ENCODE data around the gene SLC8B1. TPM values are rescaled to one million over a fixed set of nuclear protein-coding genes. Genes with fewer than 3 reads are reported as not detected.

Gene SLC8B1
- total RNA-seq, 1 donor from 2014 or later, result 39.3 TPM

DNA sequence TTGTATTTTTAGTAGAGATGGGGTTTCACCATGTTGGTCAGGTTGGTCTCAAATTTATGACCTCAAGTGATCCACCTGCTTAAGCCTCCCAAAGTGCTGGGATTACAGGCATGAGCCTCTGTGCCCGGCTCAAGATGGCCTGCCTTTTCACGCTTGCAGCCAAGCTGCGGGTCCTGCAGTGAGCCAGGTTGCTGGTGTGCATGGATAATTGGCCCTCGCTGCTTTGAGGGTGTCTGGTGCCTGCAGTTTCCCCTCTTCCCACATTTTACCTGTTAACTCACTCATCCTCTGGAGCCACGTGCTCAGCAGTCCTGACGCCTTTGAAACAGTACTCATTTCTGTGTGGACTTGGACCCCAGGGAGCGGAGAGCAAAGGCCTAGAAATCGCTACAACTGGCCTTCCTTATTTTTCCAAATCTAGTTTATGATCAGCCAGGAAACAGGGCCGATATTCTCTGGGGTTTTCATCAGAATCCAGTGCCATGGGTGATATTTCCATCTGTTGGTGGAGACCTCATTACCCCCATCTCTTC, 71.4 kb downstream of the SLC8B1 start:
- no peak for TF ChIP-seq CTCF (IDR thresholded peaks at IDR 0.05)
- H3K36me3 ChIP-seq, result peaks cover 41% of the 10 kb centered on the region
- no peak overlapping the region for H3K4me3 ChIP-seq
- H3K4me1 ChIP-seq, result peaks cover 42% of the 10 kb centered on the region
- intact Hi-C loops (cut with DNase I), result no loop called here
- H3K9me3 ChIP-seq, result no peaks in the 10 kb centered on the region
- ATAC-seq, result no peak
- H3K27me3 ChIP-seq (ENCODE audit: low read depth), result no peaks in the 10 kb centered on the region
- peak overlapping the region; percentile 1 for H3K27ac ChIP-seq
- no peak for DNase-seq

DNA sequence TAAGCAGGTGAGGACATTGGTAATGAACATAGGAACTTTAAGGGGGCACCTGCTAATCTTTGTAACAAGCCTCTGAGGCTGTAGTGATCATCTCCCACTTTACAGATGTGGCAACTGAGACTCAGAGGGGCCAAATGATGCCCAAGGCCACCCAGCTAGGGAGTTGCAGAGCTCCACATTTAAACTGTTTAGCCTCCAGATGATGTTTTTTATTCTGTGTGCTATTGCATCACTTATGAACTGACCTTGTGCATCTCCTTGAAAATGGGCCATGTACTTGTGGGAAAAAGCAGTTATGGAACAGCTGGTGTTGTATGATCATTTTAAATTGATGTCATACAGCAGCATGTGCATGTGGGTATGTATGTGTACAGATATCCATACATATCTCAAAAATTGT, 72.2 kb downstream of the SLC8B1 start:
- Histone ChIP-seq H3K36me3 (peaks cover 33% of the 10 kb centered on the region), H3K4me1 (peaks cover 45% of the 10 kb centered on the region), H3K4me3 (no peak overlapping the region), H3K27me3 (ENCODE audit: low read depth) (no peaks in the 10 kb centered on the region), H3K9me3 (no peaks in the 10 kb centered on the region), H3K27ac (no peak overlapping the region)
- intact Hi-C loops (cut with DNase I), result no loop called here
- DNase-seq (no peak), ATAC-seq (no peak)
- TF ChIP-seq CTCF (IDR thresholded peaks at IDR 0.05), result no peak

DNA sequence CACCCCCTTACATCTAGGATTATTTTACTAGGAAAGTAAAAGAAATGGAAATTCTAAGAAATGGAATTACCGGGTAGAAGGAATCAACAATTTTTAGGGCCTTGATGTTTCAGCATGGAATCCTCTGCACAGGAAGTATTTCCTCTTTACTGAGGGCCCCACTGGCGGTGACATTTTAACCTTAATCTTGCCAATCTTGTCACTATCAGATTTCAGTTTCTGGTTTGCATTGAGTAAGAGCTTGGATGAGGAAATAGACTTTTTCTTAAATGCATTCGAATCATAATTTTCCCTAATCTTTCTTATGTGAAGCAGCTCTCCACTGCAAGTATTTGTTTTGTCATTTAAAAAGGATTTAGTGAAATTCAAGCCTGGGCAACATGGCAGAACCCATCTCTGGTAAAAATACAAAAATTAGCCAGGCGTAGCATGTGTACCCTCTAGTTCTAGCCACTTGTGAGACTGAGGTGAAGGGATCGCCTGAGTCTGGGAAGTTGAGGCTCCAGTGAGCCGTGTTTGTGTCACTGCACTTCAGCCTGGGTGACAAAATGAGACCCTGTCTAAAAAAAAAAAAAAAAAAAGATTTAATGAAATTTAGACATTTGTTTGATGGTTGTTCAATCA, 73.0 kb downstream of the SLC8B1 start:
- H3K9me3 ChIP-seq, result no peaks in the 10 kb centered on the region
- H3K27me3 ChIP-seq (ENCODE audit: low read depth), result no peaks in the 10 kb centered on the region
- H3K4me1 ChIP-seq, result peaks cover 45% of the 10 kb centered on the region
- H3K36me3 ChIP-seq, result peaks cover 25% of the 10 kb centered on the region
- no peak for TF ChIP-seq CTCF (IDR thresholded peaks at IDR 0.05)
- H3K27ac ChIP-seq, result peak overlapping the region; percentile 12
- ATAC-seq (no peak), DNase-seq (no peak)
- no peak overlapping the region for H3K4me3 ChIP-seq
- intact Hi-C loops (cut with DNase I), result no loop called here

GRCh38 chr12:113260636-113261300, 74.1 kb downstream of the SLC8B1 start:
- no peaks in the 10 kb centered on the region for H3K27me3 ChIP-seq (ENCODE audit: low read depth)
- H3K4me3 ChIP-seq, result no peak overlapping the region
- peaks cover 45% of the 10 kb centered on the region for H3K4me1 ChIP-seq
- no peaks in the 10 kb centered on the region for H3K9me3 ChIP-seq
- H3K27ac ChIP-seq, result peak overlapping the region; percentile 74
- no peak for TF ChIP-seq CTCF (IDR thresholded peaks at IDR 0.05)
- intact Hi-C loops (cut with DNase I), result no loop called here
- ATAC-seq (no peak), DNase-seq (no peak)
- H3K36me3 ChIP-seq, result peaks cover 13% of the 10 kb centered on the region

DNA sequence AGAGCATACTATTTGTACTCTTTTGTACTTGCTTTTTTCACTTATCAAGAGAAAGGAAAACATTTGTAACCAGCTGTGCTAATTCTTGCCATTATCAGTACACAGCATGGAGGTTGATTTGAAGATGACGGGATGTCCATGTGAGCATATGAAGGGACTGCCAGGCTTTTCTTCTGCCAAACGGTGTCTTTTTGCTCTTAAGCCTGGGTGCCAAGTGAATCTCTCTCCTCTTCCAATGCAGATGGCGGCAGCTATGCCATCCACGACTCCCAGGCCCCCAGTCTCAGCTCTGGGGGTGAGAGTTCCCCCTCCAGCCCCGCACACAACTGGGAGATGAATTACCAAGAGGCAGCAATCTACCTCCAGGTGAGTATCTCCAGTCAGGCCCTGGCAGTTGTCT, 74.8 kb downstream of the SLC8B1 start:
- ATAC-seq (no peak), DNase-seq (no peak)
- no peak for TF ChIP-seq CTCF (IDR thresholded peaks at IDR 0.05)
- peaks cover 45% of the 10 kb centered on the region for H3K4me1 ChIP-seq
- no peaks in the 10 kb centered on the region for H3K9me3 ChIP-seq
- no peaks in the 10 kb centered on the region for H3K27me3 ChIP-seq (ENCODE audit: low read depth)
- H3K27ac ChIP-seq, result peak overlapping the region; percentile 74
- intact Hi-C loops (cut with DNase I), result no loop called here
- H3K36me3 ChIP-seq, result peaks cover 8% of the 10 kb centered on the region
- no peak overlapping the region for H3K4me3 ChIP-seq

All from lower lobe of right lung (tissue), 2 donors.